Measurements from ENCODE around the gene CFAP100.

Gene CFAP100

GRCh38 chr3:126372413-126373145, 22.1 kb upstream of the CFAP100 start:
- TF ChIP-seq CTCF (IDR thresholded peaks at IDR 0.05) = no peak
- no peak for TF ChIP-seq ZFX (IDR thresholded peaks at IDR 0.05; ENCODE audit: borderline replicate concordance)

GRCh38 chr3:126373146-126373613, 21.5 kb upstream of the CFAP100 start:
- no peak overlapping the region for H3K27ac ChIP-seq
- TF ChIP-seq CTCF (IDR thresholded peaks at IDR 0.05) = no peak
- TF ChIP-seq ZFX (IDR thresholded peaks at IDR 0.05; ENCODE audit: borderline replicate concordance) = no peak

More at GRCh38 chr3:126372413-126373145, 22.1 kb upstream of the CFAP100 start:
- no peak overlapping the region for H3K27ac ChIP-seq

GRCh38 chr3:126373682-126374601, 20.8 kb upstream of the CFAP100 start:
- TF ChIP-seq CTCF (IDR thresholded peaks at IDR 0.05) = no peak
- TF ChIP-seq ZFX (IDR thresholded peaks at IDR 0.05; ENCODE audit: borderline replicate concordance) = no peak
- no peak overlapping the region for H3K27ac ChIP-seq

GRCh38 chr3:126375835-126376331, 18.8 kb upstream of the CFAP100 start:
- H3K27ac ChIP-seq = no peak overlapping the region
- no peak for TF ChIP-seq CTCF (IDR thresholded peaks at IDR 0.05)
- TF ChIP-seq ZFX (IDR thresholded peaks at IDR 0.05; ENCODE audit: borderline replicate concordance) = no peak

GRCh38 chr3:126376444-126376843, 18.3 kb upstream of the CFAP100 start:
- no peak for TF ChIP-seq CTCF (IDR thresholded peaks at IDR 0.05)
- TF ChIP-seq ZFX (IDR thresholded peaks at IDR 0.05; ENCODE audit: borderline replicate concordance) = no peak
- no peak overlapping the region for H3K27ac ChIP-seq

- TF ChIP-seq CTCF (IDR thresholded peaks at IDR 0.05) (no peak), ZFX (IDR thresholded peaks at IDR 0.05; ENCODE audit: borderline replicate concordance) (no peak)
- H3K27ac ChIP-seq = no peak overlapping the region
These were observed 17.5 kb upstream of the CFAP100 start for GRCh38 chr3:126377211-126377610.
